Thyroid gland (tissue), 4 donors: ENCODE data around the gene DGUOK.

Source experiments
- POLR2A ChIP-seq, 2 donors: fragments of 450-650 bp; IDR thresholded peaks; one replicate each; pipeline ENCODE4 v1.6.1; 2017; ENCODE audit warnings: antibody characterized with exemption in 2 of 2, mild to moderate bottlenecking in 2 of 2, moderate library complexity in 1 of 2
- TF ChIP-seq, protein P1 (sequence below), 6 experiments: fragments of 200-600 bp in 3 of 6; fragments of 450-650 bp in 3 of 6; sonication (generic) in 3 of 6; IDR thresholded peaks; one replicate each; pipeline ENCODE4 v1.5.1; 2016 to 2019; ENCODE audit warnings: antibody characterized with exemption in 6 of 6, mild to moderate bottlenecking in 2 of 6, inconsistent platforms in 1 of 6, moderate library complexity in 1 of 6

DNA sequence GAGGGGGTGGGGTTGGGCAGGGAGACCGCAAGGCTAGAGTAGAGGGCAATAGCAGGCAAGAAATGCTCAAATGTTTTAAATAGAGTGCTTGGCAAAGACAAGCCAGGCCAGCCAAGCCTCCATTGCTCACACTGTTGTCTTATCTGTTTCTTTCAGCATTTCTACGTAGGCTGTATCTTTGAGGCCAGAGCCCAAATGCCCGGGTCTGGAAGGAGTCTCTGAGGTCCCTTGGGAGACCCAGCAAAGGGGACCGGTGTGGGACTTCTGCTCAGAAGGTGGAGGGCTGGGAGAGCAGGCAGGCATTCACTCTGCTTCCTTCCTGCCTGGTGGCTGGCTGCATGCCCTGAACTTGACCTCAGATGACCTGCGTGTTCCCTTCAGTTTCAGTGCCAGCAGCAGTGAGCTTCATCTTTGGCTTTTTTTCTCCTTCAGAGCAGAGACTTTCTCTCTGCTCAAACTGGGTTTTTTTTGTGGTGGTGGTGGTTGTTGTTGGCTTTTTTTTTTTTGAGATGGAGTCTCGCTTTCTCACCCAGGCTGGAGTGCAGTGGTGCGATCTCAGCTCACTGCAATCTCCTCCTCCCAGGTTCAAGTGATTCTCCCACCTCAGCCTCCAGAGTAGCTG lies 44.3 kb downstream of the DGUOK start:
- TF ChIP-seq, protein P1, sequence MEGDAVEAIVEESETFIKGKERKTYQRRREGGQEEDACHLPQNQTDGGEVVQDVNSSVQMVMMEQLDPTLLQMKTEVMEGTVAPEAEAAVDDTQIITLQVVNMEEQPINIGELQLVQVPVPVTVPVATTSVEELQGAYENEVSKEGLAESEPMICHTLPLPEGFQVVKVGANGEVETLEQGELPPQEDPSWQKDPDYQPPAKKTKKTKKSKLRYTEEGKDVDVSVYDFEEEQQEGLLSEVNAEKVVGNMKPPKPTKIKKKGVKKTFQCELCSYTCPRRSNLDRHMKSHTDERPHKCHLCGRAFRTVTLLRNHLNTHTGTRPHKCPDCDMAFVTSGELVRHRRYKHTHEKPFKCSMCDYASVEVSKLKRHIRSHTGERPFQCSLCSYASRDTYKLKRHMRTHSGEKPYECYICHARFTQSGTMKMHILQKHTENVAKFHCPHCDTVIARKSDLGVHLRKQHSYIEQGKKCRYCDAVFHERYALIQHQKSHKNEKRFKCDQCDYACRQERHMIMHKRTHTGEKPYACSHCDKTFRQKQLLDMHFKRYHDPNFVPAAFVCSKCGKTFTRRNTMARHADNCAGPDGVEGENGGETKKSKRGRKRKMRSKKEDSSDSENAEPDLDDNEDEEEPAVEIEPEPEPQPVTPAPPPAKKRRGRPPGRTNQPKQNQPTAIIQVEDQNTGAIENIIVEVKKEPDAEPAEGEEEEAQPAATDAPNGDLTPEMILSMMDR (IDR thresholded peaks at IDR 0.05): no peak
- TF ChIP-seq POLR2A (IDR thresholded peaks at IDR 0.05): no peak
